Activated CD4-positive, CD25-positive, alpha-beta regulatory T cell treated with anti-CD3 and anti-CD28 coated beads, Interleukin-2, amount 50 U/mL, for 16 hours (primary cell): ENCODE data around the gene C10orf67.

Experiments used
- DNase-seq: peaks from one replicate; pipeline ENCODE4 v3.0.0-alpha.2; 2020; ENCODE audit warnings: low read depth, low spot score

C10orf67 gene

GRCh38 chr10:23198940-23199767, 145.4 kb downstream of the C10orf67 start:
- no peak for DNase-seq

- no peak for DNase-seq
Measured at GRCh38 chr10:23198610-23198939, 146.0 kb downstream of the C10orf67 start.

GRCh38 chr10:23197416-23197861, 147.2 kb downstream of the C10orf67 start:
- DNase-seq = no peak

- DNase-seq = no peak
Measured at GRCh38 chr10:23196915-23197314, 147.7 kb downstream of the C10orf67 start.

GRCh38 chr10:23195846-23196600, 148.6 kb downstream of the C10orf67 start:
- no peak for DNase-seq

GRCh38 chr10:23194966-23195845, 149.4 kb downstream of the C10orf67 start:
- DNase-seq = no peak

GRCh38 chr10:23194471-23194965, 150.1 kb downstream of the C10orf67 start:
- no peak for DNase-seq

GRCh38 chr10:23193435-23194074, 151.0 kb downstream of the C10orf67 start:
- DNase-seq = no peak

GRCh38 chr10:23192712-23193434, 151.7 kb downstream of the C10orf67 start:
- no peak for DNase-seq

- no peak for DNase-seq
Measured at GRCh38 chr10:23191764-23192711, 152.6 kb downstream of the C10orf67 start, which contains the start of gene PTF1A. PTF1A (plus strand) TSS chr10:23192312; CDS start chr10:23192531, 219 bp downstream.

GRCh38 chr10:23190872-23191763, 153.5 kb downstream of the C10orf67 start:
- no peak for DNase-seq

GRCh38 chr10:23189024-23189423, 155.6 kb downstream of the C10orf67 start:
- no peak for DNase-seq

GRCh38 chr10:23187155-23187554, 157.4 kb downstream of the C10orf67 start:
- no peak for DNase-seq

- DNase-seq = no peak
Measured at GRCh38 chr10:23186697-23187096, 157.9 kb downstream of the C10orf67 start.

GRCh38 chr10:23186178-23186577, 158.4 kb downstream of the C10orf67 start:
- no peak for DNase-seq

GRCh38 chr10:23174977-23175512, 169.6 kb downstream of the C10orf67 start:
- no peak for DNase-seq

GRCh38 chr10:23174074-23174976, 170.3 kb downstream of the C10orf67 start:
- no peak for DNase-seq
